LHCN-M2 (cell line): ENCODE results near the gene SSH2. TPM values are rescaled to one million over a fixed set of nuclear protein-coding genes. Genes with fewer than 3 reads are reported as not detected.
A peak's percentile ranks its signal among the peaks of the same experiment; 100 is the strongest.
"Not testable (repeated sequence)": the region's sequence is repeated elsewhere in the genome, so short reads cannot be mapped to it uniquely, and the experiment has no call there.

Experiments used
- DNase-seq: peaks from one replicate; pipeline ENCODE4 v3.0.0-alpha.2; 2012; ENCODE audit warnings: low read depth
- total RNA-seq: library from RNA; depleted of rRNA; stranded (reverse); fragments of >200 nt; gene quantifications from 2 replicates; pipeline ENCODE4 v1.2.3, GENCODE V29; 2014

SSH2 gene
- total RNA-seq, 1 experiment from 2014 or later: 16.5 TPM

GRCh38 chr17:29674281-29674680 lies 255.7 kb downstream of the SSH2 start:
- no peak for DNase-seq

GRCh38 chr17:29671661-29672060 lies 258.4 kb downstream of the SSH2 start:
- DNase-seq: no peak

GRCh38 chr17:29669266-29669665 lies 260.8 kb downstream of the SSH2 start:
- no peak for DNase-seq

- no peak for DNase-seq
These were observed 262.1 kb downstream of the SSH2 start for GRCh38 chr17:29667969-29668368.

- DNase-seq: no peak
These were observed 264.6 kb downstream of the SSH2 start for GRCh38 chr17:29665481-29665810.

GRCh38 chr17:29664743-29665480 lies 265.1 kb downstream of the SSH2 start:
- peak; percentile 73 for DNase-seq

GRCh38 chr17:29663155-29663554 lies 266.9 kb downstream of the SSH2 start:
- DNase-seq: no peak

- DNase-seq: no peak
These were observed 268.8 kb downstream of the SSH2 start for GRCh38 chr17:29661213-29661612.

GRCh38 chr17:29659155-29659554 lies 270.9 kb downstream of the SSH2 start:
- no peak for DNase-seq

- no peak for DNase-seq
These were observed 274.7 kb downstream of the SSH2 start for GRCh38 chr17:29655323-29655722.

GRCh38 chr17:29653995-29654714 lies 275.9 kb downstream of the SSH2 start:
- no peak for DNase-seq

GRCh38 chr17:29652976-29653375 lies 277.1 kb downstream of the SSH2 start:
- no peak for DNase-seq

GRCh38 chr17:29651913-29652312 lies 278.1 kb downstream of the SSH2 start:
- DNase-seq: not testable (repeated sequence)

- DNase-seq: no peak
These were observed 279.6 kb downstream of the SSH2 start for GRCh38 chr17:29650396-29650795.

GRCh38 chr17:29649359-29649758 lies 280.7 kb downstream of the SSH2 start:
- DNase-seq: no peak

- DNase-seq: no peak
These were observed 282.0 kb downstream of the SSH2 start for GRCh38 chr17:29648005-29648404.

- peak; percentile 87 for DNase-seq
These were observed 284.4 kb downstream of the SSH2 start for GRCh38 chr17:29645515-29646051.

GRCh38 chr17:29643817-29644160 lies 286.2 kb downstream of the SSH2 start:
- no peak for DNase-seq

GRCh38 chr17:29642171-29642611 lies 287.8 kb downstream of the SSH2 start:
- DNase-seq: no peak

- DNase-seq: no peak
These were observed 288.9 kb downstream of the SSH2 start for GRCh38 chr17:29640981-29641642.

GRCh38 chr17:29640413-29640812 lies 289.6 kb downstream of the SSH2 start:
- DNase-seq: peak; percentile 78

GRCh38 chr17:29633886-29634285 lies 296.1 kb downstream of the SSH2 start:
- no peak for DNase-seq
